Muscle of back (tissue), 11 donors: ENCODE data around the gene LAMTOR1. TPM values are rescaled to one million over a fixed set of nuclear protein-coding genes. Genes with fewer than 3 reads are reported as not detected.

Experiments
- DNase-seq, 3 donors: peaks; one replicate each; pipeline versions ENCODE4 v3.0.0 to v3.0.0-alpha.2; 2013
- polyA plus RNA-seq, 10 donors: library from polyadenylated mRNA; unstranded; fragments of 120-200 nt; gene quantifications; one replicate each; pipeline ENCODE4 v1.2.1, GENCODE V29; 2013; ENCODE audit not compliant: insufficient read length in 10 of 10

LAMTOR1 gene
- polyA plus RNA-seq, 10 donors: 73.6 to 94.0 (median 82.1) TPM

GRCh38 chr11:72084965-72085364 is 18.1 kb downstream of the LAMTOR1 start:
- no peak for DNase-seq

GRCh38 chr11:72084076-72084475 is 19.0 kb downstream of the LAMTOR1 start:
- no peak for DNase-seq

- DNase-seq: no peak
Measured at GRCh38 chr11:72083414-72083813, 19.7 kb downstream of the LAMTOR1 start.

- no peak for DNase-seq
Measured at GRCh38 chr11:72081821-72082453, 21.2 kb downstream of the LAMTOR1 start.

- DNase-seq: no peak
Measured at GRCh38 chr11:72081184-72081644, 21.9 kb downstream of the LAMTOR1 start.

GRCh38 chr11:72080326-72081183 is 22.5 kb downstream of the LAMTOR1 start, which contains the start of the genes LRRC51 and NUMA1:
LRRC51 (plus strand) TSS chr11:72080850; CDS start chr11:72089084, 8,234 bp downstream.
NUMA1 (minus strand) TSS chr11:72080542; CDS start chr11:72035943, 44,599 bp downstream.
- peak; percentile 100 for DNase-seq

- DNase-seq: no peak
Measured at GRCh38 chr11:72079819-72080325, 23.2 kb downstream of the LAMTOR1 start.

- no peak for DNase-seq
Measured at GRCh38 chr11:72078477-72078876, 24.6 kb downstream of the LAMTOR1 start.

GRCh38 chr11:72075756-72076155 is 27.3 kb downstream of the LAMTOR1 start:
- no peak for DNase-seq

- no peak for DNase-seq
Measured at GRCh38 chr11:72075109-72075508, 28.0 kb downstream of the LAMTOR1 start.

- DNase-seq: peak in 1 of 3 donors; percentile 49
Measured at GRCh38 chr11:72072348-72072747, 30.7 kb downstream of the LAMTOR1 start.

- no peak for DNase-seq
Measured at GRCh38 chr11:72070491-72070890, 32.6 kb downstream of the LAMTOR1 start.

GRCh38 chr11:72069787-72070251 is 33.3 kb downstream of the LAMTOR1 start:
- peak in 2 of 3 donors; percentile 34 to 66 for DNase-seq

- peak in 1 of 3 donors; percentile 11 for DNase-seq
Measured at GRCh38 chr11:72069200-72069599, 33.9 kb downstream of the LAMTOR1 start.

- DNase-seq: no peak
Measured at GRCh38 chr11:72067676-72068075, 35.4 kb downstream of the LAMTOR1 start.

- DNase-seq: no peak
Measured at GRCh38 chr11:72067266-72067665, 35.8 kb downstream of the LAMTOR1 start.

- no peak for DNase-seq
Measured at GRCh38 chr11:72066855-72067254, 36.2 kb downstream of the LAMTOR1 start.

- no peak for DNase-seq
Measured at GRCh38 chr11:72061739-72062396, 41.2 kb downstream of the LAMTOR1 start.

GRCh38 chr11:72058416-72059034 is 44.6 kb downstream of the LAMTOR1 start:
- DNase-seq: peak in 1 of 3 donors; percentile 31

- DNase-seq: no peak
Measured at GRCh38 chr11:72048766-72049460, 54.2 kb downstream of the LAMTOR1 start.
